Lower lobe of right lung (tissue), 2 donors: ENCODE data around the gene MYB. TPM values are rescaled to one million over a fixed set of nuclear protein-coding genes. Genes with fewer than 3 reads are reported as not detected.

Source experiments
- ATAC-seq, 2 donors: fragments of 200-7000 bp; cut with Tn5 transposase; one replicate each; pipeline ENCODE4 v1.9.1; 2020 to 2022; ENCODE audit warnings: mild to moderate bottlenecking in 2 of 2, moderate library complexity in 2 of 2
- DNase-seq: peaks from one replicate; pipeline ENCODE4 v3.0.0-alpha.2; 2020
- H3K27ac ChIP-seq: fragments of 200-600 bp; one replicate; pipeline ENCODE4 v1.8.0; 2022
- H3K27me3 ChIP-seq: fragments of 200-600 bp; one replicate; pipeline ENCODE4 v1.8.0; 2022; ENCODE audit warnings: low read depth
- H3K36me3 ChIP-seq: fragments of 200-600 bp; one replicate; pipeline ENCODE4 v1.8.0; 2022; ENCODE audit warnings: mild to moderate bottlenecking
- H3K4me1 ChIP-seq: fragments of 200-600 bp; one replicate; pipeline ENCODE4 v1.8.0; 2022
- H3K4me3 ChIP-seq: fragments of 200-600 bp; one replicate; pipeline ENCODE4 v1.8.0; 2022; ENCODE audit warnings: mild to moderate bottlenecking
- H3K9me3 ChIP-seq: fragments of 200-600 bp; one replicate; pipeline ENCODE4 v1.8.0; 2022
- CTCF ChIP-seq: fragments of 200-600 bp; IDR thresholded peaks from one replicate; pipeline ENCODE4 v1.8.0; 2022; ENCODE audit warnings: antibody characterized with exemption, mild to moderate bottlenecking
- intact Hi-C: fragments of 100-400 bp; cut with DNase I; formaldehyde crosslinking; loops from one replicate; pipeline ENCODE4 v1.11.0; 2022
- microRNA-seq: library from miRNA; unstranded; fragments of <30 nt; microRNA quantifications from one replicate; pipeline ENCODE4 v1.2.0, GENCODE V29; 2020; ENCODE audit warnings: borderline number of aligned reads
- total RNA-seq: library from RNA; stranded (reverse); fragmentation: NEBNext Ultra II Directional; extraction: Animal tissue kit (Norgen Biotek cat#: 25700); gene quantifications from one replicate; pipeline ENCODE4 v1.2.1, GENCODE V29; 2021
- donor health status: DM: no; HTN: yes; CAD: no; lungs with severe emphysema.

Gene MYB
- total RNA-seq, 1 donor from 2014 or later: 6.1 TPM

- ATAC-seq (no peak), DNase-seq (no peak)
- intact Hi-C loops: no loop called here
- H3K9me3 ChIP-seq: no peaks in the 10 kb centered on the region
- TF ChIP-seq CTCF: no peak
- H3K27me3 ChIP-seq: no peaks in the 10 kb centered on the region
- no peak overlapping the region for H3K27ac ChIP-seq
- no peak overlapping the region for H3K4me3 ChIP-seq
- H3K4me1 ChIP-seq: no peaks in the 10 kb centered on the region
- no peaks in the 10 kb centered on the region for H3K36me3 ChIP-seq
Measured at GRCh38 chr6:135267085-135267484, 86.0 kb downstream of the MYB start.

- Histone ChIP-seq H3K9me3 (no peaks in the 10 kb centered on the region), H3K4me3 (no peak overlapping the region), H3K27ac (no peak overlapping the region), H3K27me3 (no peaks in the 10 kb centered on the region), H3K4me1 (no peaks in the 10 kb centered on the region), H3K36me3 (no peaks in the 10 kb centered on the region)
- ATAC-seq: no peak
- no peak for DNase-seq
- TF ChIP-seq CTCF: no peak
- intact Hi-C loops: no loop called here
Measured at GRCh38 chr6:135268263-135268662, 87.2 kb downstream of the MYB start.

- no peak overlapping the region for H3K4me3 ChIP-seq
- no peak for TF ChIP-seq CTCF
- intact Hi-C loops: no loop called here
- no peaks in the 10 kb centered on the region for H3K9me3 ChIP-seq
- H3K27ac ChIP-seq: no peak overlapping the region
- no peak for ATAC-seq
- no peaks in the 10 kb centered on the region for H3K27me3 ChIP-seq
- no peak for DNase-seq
- no peaks in the 10 kb centered on the region for H3K4me1 ChIP-seq
- no peaks in the 10 kb centered on the region for H3K36me3 ChIP-seq
Measured at GRCh38 chr6:135268740-135269139, 87.6 kb downstream of the MYB start.

Small RNA genes within 50 kb of the gene (microRNA-seq; reads per million reads assigned to microRNA genes)
- not detected for gene MIR548A2

Other genes starting within 250 kb of the MYB start
- gene ALDH8A1, start 231.2 kb upstream of the MYB start, total RNA-seq: 0.86 TPM
- gene HBS1L, start 126.5 kb upstream of the MYB start, total RNA-seq: 51.3 TPM